ENCODE results near the gene IKBIP. TPM values are rescaled to one million over a fixed set of nuclear protein-coding genes. Genes with fewer than 3 reads are reported as not detected.

IKBIP gene
- total RNA-seq, 2 donors from 2014 or later: 6.0 to 6.5 TPM

DNA sequence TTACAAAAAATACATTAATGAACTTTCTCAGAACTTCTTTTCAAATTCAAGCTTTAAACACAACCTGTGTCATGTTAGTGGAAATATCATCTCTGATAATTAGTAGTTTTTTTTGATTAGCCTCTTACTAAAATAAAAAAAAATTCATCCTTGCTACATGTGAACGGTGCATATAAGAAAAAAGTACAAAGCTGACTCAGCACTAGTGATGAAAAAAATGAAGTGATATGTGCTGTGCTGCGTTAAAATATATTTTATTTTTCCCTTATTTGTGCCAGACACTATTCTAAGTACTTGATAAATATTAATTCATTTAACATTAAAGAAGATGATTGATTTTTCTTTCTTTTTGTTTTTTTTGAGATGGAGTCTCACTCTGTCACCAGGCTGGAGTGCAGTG lies 7.5 kb downstream of the IKBIP start:
- H3K4me3 ChIP-seq: no peak overlapping the region
- no peaks in the 10 kb centered on the region for H3K9me3 ChIP-seq
- 86% methylated on average over 2 of the region's 2 CpGs for WGBS
- no peaks in the 10 kb centered on the region for H3K36me3 ChIP-seq
- no peak overlapping the region for H3K27ac ChIP-seq
- no peaks in the 10 kb centered on the region for H3K27me3 ChIP-seq (replicated peaks; ENCODE audit: insufficient read depth)
- no peaks in the 10 kb centered on the region for H3K4me1 ChIP-seq (replicated peaks)
- TF ChIP-seq, protein P1, sequence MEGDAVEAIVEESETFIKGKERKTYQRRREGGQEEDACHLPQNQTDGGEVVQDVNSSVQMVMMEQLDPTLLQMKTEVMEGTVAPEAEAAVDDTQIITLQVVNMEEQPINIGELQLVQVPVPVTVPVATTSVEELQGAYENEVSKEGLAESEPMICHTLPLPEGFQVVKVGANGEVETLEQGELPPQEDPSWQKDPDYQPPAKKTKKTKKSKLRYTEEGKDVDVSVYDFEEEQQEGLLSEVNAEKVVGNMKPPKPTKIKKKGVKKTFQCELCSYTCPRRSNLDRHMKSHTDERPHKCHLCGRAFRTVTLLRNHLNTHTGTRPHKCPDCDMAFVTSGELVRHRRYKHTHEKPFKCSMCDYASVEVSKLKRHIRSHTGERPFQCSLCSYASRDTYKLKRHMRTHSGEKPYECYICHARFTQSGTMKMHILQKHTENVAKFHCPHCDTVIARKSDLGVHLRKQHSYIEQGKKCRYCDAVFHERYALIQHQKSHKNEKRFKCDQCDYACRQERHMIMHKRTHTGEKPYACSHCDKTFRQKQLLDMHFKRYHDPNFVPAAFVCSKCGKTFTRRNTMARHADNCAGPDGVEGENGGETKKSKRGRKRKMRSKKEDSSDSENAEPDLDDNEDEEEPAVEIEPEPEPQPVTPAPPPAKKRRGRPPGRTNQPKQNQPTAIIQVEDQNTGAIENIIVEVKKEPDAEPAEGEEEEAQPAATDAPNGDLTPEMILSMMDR (IDR thresholded peaks at IDR 0.05): no peak
- no peak for TF ChIP-seq POLR2A (IDR thresholded peaks at IDR 0.05)
- TF ChIP-seq POLR2AphosphoS5 (IDR thresholded peaks at IDR 0.05): no peak
- intact Hi-C loops (cut with DNase I): no loop called here
- no peak for DNase-seq (ENCODE audit: low spot score)

DNA sequence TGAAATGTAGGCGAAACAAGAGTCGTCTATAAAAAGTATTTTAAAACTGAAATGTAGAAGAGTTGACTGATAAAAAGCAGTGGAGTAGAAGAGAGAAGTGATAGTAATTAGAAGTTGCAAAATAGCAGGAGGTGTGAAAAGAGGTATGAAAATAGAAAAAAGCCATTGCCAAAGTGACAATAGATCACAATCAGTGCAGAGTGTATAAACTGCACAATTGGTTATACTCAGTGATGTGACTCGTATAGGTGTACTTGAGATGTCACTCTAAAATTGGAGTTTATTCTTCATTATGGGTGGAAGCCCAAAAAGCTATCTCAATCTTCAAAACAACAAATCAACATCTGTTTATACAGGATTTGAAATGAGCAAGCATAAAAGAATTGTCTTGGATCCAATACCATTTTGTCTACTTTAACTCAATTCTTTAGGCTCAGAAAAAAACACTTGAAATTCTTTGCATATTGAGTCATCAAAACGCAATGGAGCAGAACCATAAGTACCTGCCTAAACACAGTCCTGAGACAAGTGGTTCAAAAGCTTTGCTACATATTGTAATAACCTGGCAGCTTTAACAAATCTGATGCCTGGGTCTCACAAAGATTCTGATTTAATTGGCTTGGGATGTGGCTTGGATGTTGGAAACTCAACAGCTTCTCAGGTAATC lies 8.8 kb downstream of the IKBIP start:
- whole genome bisulfite sequencing: 72% methylated on average over 4 of the region's 4 CpGs
- intact Hi-C loops (cut with DNase I): no loop called here
- Histone ChIP-seq H3K4me3 (no peak overlapping the region), H3K27me3 (replicated peaks; ENCODE audit: insufficient read depth) (no peaks in the 10 kb centered on the region), H3K9me3 (no peaks in the 10 kb centered on the region), H3K27ac (no peak overlapping the region), H3K36me3 (no peaks in the 10 kb centered on the region), H3K4me1 (replicated peaks) (no peaks in the 10 kb centered on the region)
- TF ChIP-seq, protein P1 (IDR thresholded peaks at IDR 0.05): no peak
- TF ChIP-seq POLR2AphosphoS5 (IDR thresholded peaks at IDR 0.05): no peak
- no peak for TF ChIP-seq POLR2A (IDR thresholded peaks at IDR 0.05)
- DNase-seq (ENCODE audit: low spot score): no peak

DNA sequence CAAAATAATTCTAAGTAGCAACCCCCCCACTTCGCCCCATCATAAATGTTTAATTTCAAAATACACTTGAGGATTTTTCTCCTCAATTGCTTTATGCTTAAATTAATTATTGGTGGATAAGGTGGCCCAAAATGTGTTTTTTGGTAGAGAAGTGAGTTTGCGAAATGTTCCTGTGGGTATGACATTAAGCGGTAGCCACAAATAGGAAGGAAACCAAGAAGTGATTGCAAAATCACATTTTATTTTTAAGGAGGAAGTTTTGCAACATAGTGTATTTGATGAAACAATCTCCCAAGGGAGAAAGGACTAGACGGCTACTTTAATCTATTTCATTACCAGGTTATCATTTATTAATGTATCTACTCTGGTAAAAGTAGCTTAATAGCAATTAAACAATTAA lies 25.6 kb downstream of the IKBIP start:
- H3K36me3 ChIP-seq: no peaks in the 10 kb centered on the region
- H3K4me1 ChIP-seq (replicated peaks): no peaks in the 10 kb centered on the region
- no peaks in the 10 kb centered on the region for H3K9me3 ChIP-seq
- no peak overlapping the region for H3K27ac ChIP-seq
- WGBS: 87% methylated on average over 4 of the region's 4 CpGs
- TF ChIP-seq POLR2AphosphoS5 (IDR thresholded peaks at IDR 0.05): no peak
- no peak for TF ChIP-seq POLR2A (IDR thresholded peaks at IDR 0.05)
- TF ChIP-seq, protein P1 (IDR thresholded peaks at IDR 0.05): no peak
- H3K27me3 ChIP-seq (replicated peaks; ENCODE audit: insufficient read depth): no peaks in the 10 kb centered on the region
- no peak overlapping the region for H3K4me3 ChIP-seq
- intact Hi-C loops (cut with DNase I): no loop called here
- no peak for DNase-seq (ENCODE audit: low spot score)

DNA sequence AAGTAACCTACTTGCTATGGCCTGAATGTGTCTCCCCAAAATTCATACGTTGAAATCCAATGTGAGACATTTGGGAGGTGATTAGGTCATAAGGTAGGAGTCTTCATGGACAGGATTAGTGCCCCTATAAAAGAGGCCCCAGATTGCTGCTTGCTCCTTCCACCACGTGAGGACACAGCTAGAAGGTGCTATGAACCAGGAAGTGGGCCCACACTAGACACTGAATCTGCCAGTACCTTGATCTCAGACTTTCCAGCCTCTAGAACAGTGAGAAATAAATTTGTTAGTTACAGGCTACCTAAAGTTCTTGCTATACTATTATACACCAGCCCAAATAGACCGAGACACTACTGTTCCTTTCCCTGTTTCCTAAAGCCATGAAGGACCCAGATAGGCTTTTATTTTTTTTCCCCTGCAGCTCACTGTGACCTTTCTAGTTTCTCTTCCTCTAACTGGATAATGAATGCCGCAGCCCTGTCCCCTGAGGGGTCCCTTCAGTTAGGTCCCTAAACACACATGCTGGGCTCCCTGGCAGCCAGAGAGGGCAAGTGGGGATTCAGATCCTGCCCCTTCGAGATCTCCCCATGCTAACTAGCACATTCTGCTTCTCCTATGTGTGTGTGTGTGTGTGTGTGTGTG lies 31.8 kb downstream of the IKBIP start:
- Histone ChIP-seq H3K27me3 (replicated peaks; ENCODE audit: insufficient read depth) (no peaks in the 10 kb centered on the region), H3K36me3 (no peaks in the 10 kb centered on the region), H3K27ac (no peak overlapping the region), H3K4me3 (no peak overlapping the region), H3K9me3 (no peaks in the 10 kb centered on the region), H3K4me1 (replicated peaks) (no peaks in the 10 kb centered on the region)
- TF ChIP-seq POLR2AphosphoS5 (IDR thresholded peaks at IDR 0.05) (no peak), POLR2A (IDR thresholded peaks at IDR 0.05) (no peak)
- TF ChIP-seq, protein P1 (IDR thresholded peaks at IDR 0.05): no peak
- no peak for DNase-seq (ENCODE audit: low spot score)
- 73% methylated on average over 5 of the region's 5 CpGs for WGBS
- intact Hi-C loops (cut with DNase I): no loop called here

DNA sequence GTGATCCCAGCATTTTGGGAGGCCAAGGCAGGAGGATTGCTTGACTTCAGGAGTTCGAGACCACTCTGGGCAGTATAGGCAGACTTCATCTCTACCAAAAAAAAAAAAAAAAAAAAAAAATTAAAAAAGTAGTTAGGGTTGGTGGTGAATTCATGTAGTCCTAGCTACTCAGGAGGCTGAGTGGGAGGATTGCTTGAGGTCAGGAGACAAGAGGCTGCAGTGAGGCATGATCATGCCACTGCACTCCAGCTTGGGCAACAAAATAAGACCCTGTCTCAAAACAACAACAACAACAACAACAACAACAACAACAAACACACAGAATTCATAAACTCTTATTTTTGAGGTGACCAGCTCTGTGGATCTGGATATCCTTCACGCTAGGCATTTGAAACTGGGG lies 34.0 kb downstream of the IKBIP start:
- intact Hi-C loops (cut with DNase I): no loop called here
- Histone ChIP-seq H3K36me3 (no peaks in the 10 kb centered on the region), H3K4me3 (no peak overlapping the region), H3K27me3 (replicated peaks; ENCODE audit: insufficient read depth) (no peaks in the 10 kb centered on the region), H3K9me3 (no peaks in the 10 kb centered on the region), H3K4me1 (replicated peaks) (no peaks in the 10 kb centered on the region), H3K27ac (no peak overlapping the region)
- no peak for DNase-seq (ENCODE audit: low spot score)
- 96% methylated on average over 2 of the region's 2 CpGs for WGBS
- TF ChIP-seq, protein P1 (IDR thresholded peaks at IDR 0.05): no peak
- TF ChIP-seq POLR2AphosphoS5 (IDR thresholded peaks at IDR 0.05): no peak
- TF ChIP-seq POLR2A (IDR thresholded peaks at IDR 0.05): no peak
